Activated naive CD4-positive, alpha-beta T cell treated with anti-CD3 and anti-CD28 coated beads, Interleukin-2, amount 50 U/mL, for 72 hours (primary cell): ENCODE results near the gene CCDC24. TPM values are rescaled to one million over a fixed set of nuclear protein-coding genes. Genes with fewer than 3 reads are reported as not detected.

Source experiments
- ATAC-seq, 2 donors: fragments of 150-1000 bp; cut with Tn5 transposase; 2 replicates each; pipeline ENCODE4 v1.10.0; 2021; ENCODE audit warnings: mild to moderate bottlenecking in 2 of 2, moderate library complexity in 2 of 2
- DNase-seq, 2 donors: peaks; one replicate each; pipeline ENCODE4 v3.0.0; 2021 to 2022; ENCODE audit warnings: low spot score in 2 of 2
- H3K27ac Mint-ChIP-seq, 2 donors: one replicate each; pipeline ENCODE4 v1.8.0; 2022; ENCODE audit warnings: mild to moderate bottlenecking in 2 of 2, mixed read lengths in 2 of 2
- H3K36me3 Mint-ChIP-seq, 2 donors: one replicate each; pipeline ENCODE4 v1.8.0; 2022; ENCODE audit warnings: mixed read lengths in 2 of 2
- H3K9me3 Mint-ChIP-seq, 2 donors: one replicate each; pipeline ENCODE4 v1.8.0; 2022; ENCODE audit warnings: mixed read lengths in 2 of 2
- total RNA-seq, 2 donors: library from RNA; stranded (reverse); gene quantifications; one replicate each; pipeline ENCODE4 v1.2.3, GENCODE V29; 2022

The CCDC24 gene
- total RNA-seq, 2 donors from 2014 or later = 1.4 to 1.8 TPM

GRCh38 chr1:44034976-44035716, 43.7 kb downstream of the CCDC24 start:
- DNase-seq (no peak), ATAC-seq (no peak)
- H3K27ac Mint-ChIP-seq = no peak overlapping the region
- no peaks in the 10 kb centered on the region for H3K36me3 Mint-ChIP-seq
- no peaks in the 10 kb centered on the region for H3K9me3 Mint-ChIP-seq

GRCh38 chr1:44035726-44036408, 44.5 kb downstream of the CCDC24 start:
- no peak for ATAC-seq
- H3K9me3 Mint-ChIP-seq = no peaks in the 10 kb centered on the region
- peak overlapping the region in 1 of 2 donors; percentile 6 for H3K27ac Mint-ChIP-seq
- H3K36me3 Mint-ChIP-seq = no peaks in the 10 kb centered on the region
- no peak for DNase-seq

GRCh38 chr1:44036409-44037139, 45.2 kb downstream of the CCDC24 start:
- Mint-ChIP-seq H3K27ac (peak overlapping the region in 1 of 2 donors; percentile 6), H3K36me3 (no peaks in the 10 kb centered on the region), H3K9me3 (no peaks in the 10 kb centered on the region)
- DNase-seq (peak in 1 of 2 donors; percentile 73), ATAC-seq (peak; percentile 81 to 87)

- Mint-ChIP-seq H3K9me3 (no peaks in the 10 kb centered on the region), H3K27ac (no peak overlapping the region), H3K36me3 (no peaks in the 10 kb centered on the region)
- no peak for ATAC-seq
- DNase-seq = no peak
Measured at GRCh38 chr1:44037154-44037553, 45.8 kb downstream of the CCDC24 start.

- no peaks in the 10 kb centered on the region for H3K36me3 Mint-ChIP-seq
- ATAC-seq (no peak), DNase-seq (no peak)
- no peaks in the 10 kb centered on the region for H3K9me3 Mint-ChIP-seq
- H3K27ac Mint-ChIP-seq = no peak overlapping the region
Measured at GRCh38 chr1:44038876-44039657, 47.7 kb downstream of the CCDC24 start.

- Mint-ChIP-seq H3K27ac (no peak overlapping the region), H3K36me3 (no peaks in the 10 kb centered on the region), H3K9me3 (no peaks in the 10 kb centered on the region)
- DNase-seq = no peak
- ATAC-seq = no peak
Measured at GRCh38 chr1:44040418-44040817, 49.0 kb downstream of the CCDC24 start.

GRCh38 chr1:44040846-44041245, 49.4 kb downstream of the CCDC24 start:
- Mint-ChIP-seq H3K36me3 (no peaks in the 10 kb centered on the region), H3K27ac (no peak overlapping the region), H3K9me3 (no peaks in the 10 kb centered on the region)
- ATAC-seq (no peak), DNase-seq (no peak)

GRCh38 chr1:44043176-44044070, 52.0 kb downstream of the CCDC24 start:
- ATAC-seq (no peak), DNase-seq (no peak)
- Mint-ChIP-seq H3K9me3 (no peaks in the 10 kb centered on the region), H3K27ac (no peak overlapping the region), H3K36me3 (no peaks in the 10 kb centered on the region)

- no peak overlapping the region for H3K27ac Mint-ChIP-seq
- H3K36me3 Mint-ChIP-seq = no peaks in the 10 kb centered on the region
- ATAC-seq = no peak
Measured at GRCh38 chr1:44044071-44044801, 52.8 kb downstream of the CCDC24 start.

GRCh38 chr1:44045064-44045463, 53.7 kb downstream of the CCDC24 start:
- Mint-ChIP-seq H3K9me3 (no peaks in the 10 kb centered on the region), H3K36me3 (no peaks in the 10 kb centered on the region), H3K27ac (no peak overlapping the region)
- DNase-seq = peak in 1 of 2 donors; percentile 30
- ATAC-seq = no peak

More at GRCh38 chr1:44044071-44044801, 52.8 kb downstream of the CCDC24 start:
- H3K9me3 Mint-ChIP-seq = no peaks in the 10 kb centered on the region
- no peak for DNase-seq

Other genes with a start within 250 kb of the CCDC24 start
- under 1 TPM in 1 of 2 donors, not detected in 1; 0.25 TPM for gene ARTN, start 57.8 kb upstream of the CCDC24 start, total RNA-seq
- 10 to 100 TPM; 16.0 to 16.6 TPM for gene IPO13, start 44.6 kb upstream of the CCDC24 start, total RNA-seq
- gene DPH2, start 21.6 kb upstream of the CCDC24 start, total RNA-seq = 10 to 100 TPM; 30.8 to 31.1 TPM
- 10 to 100 TPM; 86.5 to 89.1 TPM for gene ATP6V0B, start 16.6 kb upstream of the CCDC24 start, total RNA-seq
- gene B4GALT2, start 12.4 kb upstream of the CCDC24 start, total RNA-seq = 10 to 100 TPM; 11.3 to 24.8 TPM
- 1 to 10 TPM; 5.1 to 6.2 TPM for gene SLC6A9, start 39.9 kb downstream of the CCDC24 start, total RNA-seq
- not detected for gene KLF17, start 127.2 kb downstream of the CCDC24 start, total RNA-seq
- gene KLF18, start 150.0 kb downstream of the CCDC24 start, total RNA-seq = not detected
- gene DMAP1, start 221.9 kb downstream of the CCDC24 start, total RNA-seq = 10 to 100 TPM; 46.2 to 60.9 TPM